SK-N-SH (cell line): ENCODE measurements around the gene GPR55. TPM values are rescaled to one million over a fixed set of nuclear protein-coding genes. Genes with fewer than 3 reads are reported as not detected.

ENCODE experiments used
- CTCF ChIA-PET: fragments of 300-600, 350-600 bp; formaldehyde crosslinking; extraction: SDS; loops from one replicate; lab custom pipeline; 2021; lab: Yijun Ruan, JAX
- POLR2A ChIA-PET: fragments of 350-600 bp; sonication (Branson Sonifier 250); formaldehyde crosslinking; extraction: SDS; loops from one replicate; lab custom pipeline; 2020; ENCODE audit warnings: antibody characterized with exemption, inconsistent platforms; lab: Yijun Ruan, JAX
- DNase-seq: peaks from one replicate; pipeline ENCODE4 v3.0.0; 2012
- H2AFZ ChIP-seq: fragments of 200-600 bp; sonication (generic); 2 replicates; pipeline ENCODE4 v1.8.1; 2016; ENCODE audit warnings: antibody characterized with exemption, mild to moderate bottlenecking, low read depth
- H3F3A ChIP-seq: fragments of 200-600 bp; sonication (generic); replicated peaks from 2 replicates; pipeline ENCODE3; 2016; ENCODE audit warnings: antibody characterized with exemption, mild to moderate bottlenecking; ENCODE audit not compliant: insufficient read depth
- H3K27ac ChIP-seq, 2 experiments: fragments of 200-500 bp in 1 of 2; fragments of 200-600 bp in 1 of 2; sonication (Bioruptor generic) in 1 of 2; sonication (generic), shearing (Covaris generic) in 1 of 2; 2 replicates each; pipeline versions ENCODE4 v1.5.1 to v1.6.1; 2014 to 2016; ENCODE audit warnings: low read depth in 2 of 2, inconsistent platforms in 1 of 2, low read length in 1 of 2, mild to moderate bottlenecking in 1 of 2, mixed read lengths in 1 of 2
- H3K27me3 ChIP-seq: fragments of 200-600 bp; sonication (generic), shearing (Covaris generic); 2 replicates; pipeline ENCODE4 v1.6.1; 2016; ENCODE audit warnings: mixed run types; ENCODE audit not compliant: insufficient read depth
- H3K36me3 ChIP-seq, 2 experiments: fragments of 200-500 bp in 1 of 2; fragments of 200-600 bp in 1 of 2; sonication (Bioruptor generic) in 1 of 2; sonication (generic) in 1 of 2; replicated peaks in 1 of 2; 2 replicates each; pipeline versions ENCODE3 to v1.5.1; 2014 to 2016; ENCODE audit warnings: low read length in 1 of 2, mild to moderate bottlenecking in 1 of 2; ENCODE audit not compliant: insufficient read depth in 2 of 2, control insufficient read depth in 1 of 2
- H3K4me1 ChIP-seq, 2 experiments: fragments of 200-500 bp in 1 of 2; fragments of 200-600 bp in 1 of 2; sonication (Bioruptor generic) in 1 of 2; sonication (generic), shearing (Covaris generic) in 1 of 2; 2 replicates each; pipeline versions ENCODE4 v1.5.1 to v1.6.1; 2014 to 2016; ENCODE audit warnings: low read depth in 1 of 2, low read length in 1 of 2, mixed run types in 1 of 2; ENCODE audit not compliant: insufficient read depth in 2 of 2, control insufficient read depth in 1 of 2
- H3K4me2 ChIP-seq: fragments of 200-600 bp; sonication (generic), shearing (Covaris generic); 2 replicates; pipeline ENCODE4 v1.6.1; 2017; ENCODE audit warnings: mixed run types
- H3K4me3 ChIP-seq, 2 experiments: fragments of 200-500 bp in 1 of 2; fragments of 200-600 bp in 1 of 2; sonication (Bioruptor generic) in 1 of 2; sonication (generic), shearing (Covaris generic) in 1 of 2; 2 replicates each; pipeline versions ENCODE4 v1.5.1 to v1.8.1; 2014 to 2016; ENCODE audit warnings: low read depth in 2 of 2, inconsistent platforms in 1 of 2, low read length in 1 of 2, mild to moderate bottlenecking in 1 of 2, mixed read lengths in 1 of 2, moderate library complexity in 1 of 2
- H3K79me2 ChIP-seq: fragments of 200-600 bp; sonication (generic); 2 replicates; pipeline ENCODE4 v1.8.1; 2017; ENCODE audit warnings: mild to moderate bottlenecking; ENCODE audit not compliant: insufficient read depth
- H3K9ac ChIP-seq: fragments of 200-600 bp; sonication (generic); 2 replicates; pipeline ENCODE4 v1.6.1; 2017; ENCODE audit warnings: mixed run types
- H3K9me2 ChIP-seq: fragments of 200-600 bp; sonication (generic); 2 replicates; pipeline ENCODE4 v1.6.1; 2017; ENCODE audit warnings: mixed run types
- H3K9me3 ChIP-seq: fragments of 200-600 bp; sonication (generic); 2 replicates; pipeline ENCODE4 v1.6.1; 2017; ENCODE audit warnings: mixed run types, mild to moderate bottlenecking, moderate library complexity
- H4K20me1 ChIP-seq: fragments of 200-600 bp; sonication (generic); 2 replicates; pipeline ENCODE4 v1.6.1; 2017; ENCODE audit warnings: mild to moderate bottlenecking, mixed run types; ENCODE audit not compliant: insufficient read depth
- CHD2 ChIP-seq: fragments of 150-350 bp; IDR thresholded peaks from 2 replicates; pipeline ENCODE4 v1.6.1; 2018; ENCODE audit warnings: low read length; ENCODE audit not compliant: partially characterized antibody
- EP300 ChIP-seq, 2 experiments: IDR thresholded peaks; 2 replicates each; pipeline versions ENCODE4 v1.4.0 to v1.6.1; 2012; ENCODE audit warnings: borderline replicate concordance in 1 of 2, low read depth in 1 of 2, low read length in 1 of 2
- EZH2phosphoT487 ChIP-seq: fragments of 200-600 bp; sonication (generic); IDR thresholded peaks from 2 replicates; pipeline ENCODE4 v1.6.1; 2017; ENCODE audit warnings: low read depth, mixed run types, mild to moderate bottlenecking, antibody characterized with exemption, moderate library complexity, borderline replicate concordance
- FOXJ3 ChIP-seq: sonication (generic); formaldehyde crosslinking; IDR thresholded peaks from 2 replicates; pipeline ENCODE4 v1.5.1; 2020; ENCODE audit warnings: mild to moderate bottlenecking, missing genetic modification reagents
- FOXM1 ChIP-seq: IDR thresholded peaks from 2 replicates; pipeline ENCODE4 v1.4.0; 2012; ENCODE audit warnings: low read depth, mild to moderate bottlenecking
- GATA2 ChIP-seq: sonication (generic); formaldehyde crosslinking; IDR thresholded peaks from 2 replicates; pipeline ENCODE4 v1.5.0; 2020; ENCODE audit warnings: mild to moderate bottlenecking, missing genetic modification reagents
- MXI1 ChIP-seq: IDR thresholded peaks from 2 replicates; pipeline ENCODE4 v1.6.1; 2012; ENCODE audit warnings: mild to moderate bottlenecking, low read depth, low read length, improper control_type of control experiment
- PBX3 ChIP-seq: IDR thresholded peaks from 2 replicates; pipeline ENCODE4; 2012
- RCOR1 ChIP-seq: fragments of 150-350 bp; IDR thresholded peaks from 2 replicates; pipeline ENCODE4 v1.6.1; 2017; ENCODE audit warnings: antibody characterized with exemption, low read length
- RFX5 ChIP-seq: IDR thresholded peaks from 2 replicates; pipeline ENCODE4 v1.6.1; 2012; ENCODE audit warnings: mild to moderate bottlenecking, improper control_type of control experiment, low read length
- SMC3 ChIP-seq: IDR thresholded peaks from 2 replicates; pipeline ENCODE4 v1.6.1; 2012; ENCODE audit warnings: low read depth, low read length, improper control_type of control experiment
- TAF1 ChIP-seq: IDR thresholded peaks from 2 replicates; pipeline ENCODE4 v1.6.1; 2012; ENCODE audit warnings: low read depth, mild to moderate bottlenecking, low read length, moderate library complexity, borderline replicate concordance
- TCF12 ChIP-seq: IDR thresholded peaks from 2 replicates; pipeline ENCODE4 v1.4.0; 2012
- ZBTB33 ChIP-seq: IDR thresholded peaks from 2 replicates; pipeline ENCODE4 v1.4.0; 2012; ENCODE audit warnings: low read depth, borderline replicate concordance
- WGBS: methylation state at CpG from one replicate; pipeline ENCODE4 v1.1.6; 2017; ENCODE audit warnings: low lambda C conversion rate; 5-methylcytosine and 5-hydroxymethylcytosine counted together
- polyA plus RNA-seq, 3 experiments: library from polyadenylated mRNA; depleted of rRNA; stranded (reverse); fragments of >200 nt; gene quantifications; 2 replicates each; pipeline ENCODE4 v1.2.3, GENCODE V29; 2012
- TF ChIP-seq, protein P1 (sequence below): fragments of 200-600 bp; sonication (generic); IDR thresholded peaks from 2 replicates; pipeline ENCODE4 v1.6.1; 2017; ENCODE audit warnings: antibody characterized with exemption, mild to moderate bottlenecking, moderate library complexity

The GPR55 gene
- polyA plus RNA-seq, 1 of the 3 experiments (the other 2 are of a cell fraction), result not detected

GRCh38 chr2:230868947-230869913 is 55.8 kb downstream of the GPR55 start:
- Histone ChIP-seq H3K9me3 (no peaks in the 10 kb centered on the region), H3K79me2 (no peaks in the 10 kb centered on the region), H3K9me2 (no peaks in the 10 kb centered on the region), H3K36me3 (no peaks in the 10 kb centered on the region), H3K4me1 (peaks cover 40 to 80% of the 10 kb centered on the region in 2 experiments), H3K27me3 (no peaks in the 10 kb centered on the region), H3K4me3 (no peak overlapping the region), H2AFZ (no peak overlapping the region), H4K20me1 (peaks cover 35% of the 10 kb centered on the region; the same call in 1 of the 2 replicates), H3K4me2 (no peak overlapping the region), H3F3A (peaks cover 9% of the 10 kb centered on the region), H3K27ac (peak overlapping the region in 1 of 2 experiments; percentile 99; a peak in 2 of 4 replicates), H3K9ac (no peak overlapping the region)
- ChIA-PET POLR2A (interaction anchor here (1.0 to 1.4 kb wide), 4 partner anchors 12 to 491 kb away, joined by 3 to 4 read pairs (median 4); no protein-coding TSS in a partner anchor), CTCF (interaction anchor here (0.8 to 7.9 kb wide), 8 partner anchors 10 to 183 kb away, joined by 3 to 58 read pairs (median 8); no protein-coding TSS in a partner anchor)
- peak; percentile 19; the same call in 1 of the 2 replicates for TF ChIP-seq MXI1
- peak; percentile 77; the same call in 1 of the 2 replicates for TF ChIP-seq FOXJ3
- peak; percentile 31; the same call in 1 of the 2 replicates for TF ChIP-seq RFX5
- TF ChIP-seq CHD2, result peak; percentile 97
- TF ChIP-seq, protein P1, sequence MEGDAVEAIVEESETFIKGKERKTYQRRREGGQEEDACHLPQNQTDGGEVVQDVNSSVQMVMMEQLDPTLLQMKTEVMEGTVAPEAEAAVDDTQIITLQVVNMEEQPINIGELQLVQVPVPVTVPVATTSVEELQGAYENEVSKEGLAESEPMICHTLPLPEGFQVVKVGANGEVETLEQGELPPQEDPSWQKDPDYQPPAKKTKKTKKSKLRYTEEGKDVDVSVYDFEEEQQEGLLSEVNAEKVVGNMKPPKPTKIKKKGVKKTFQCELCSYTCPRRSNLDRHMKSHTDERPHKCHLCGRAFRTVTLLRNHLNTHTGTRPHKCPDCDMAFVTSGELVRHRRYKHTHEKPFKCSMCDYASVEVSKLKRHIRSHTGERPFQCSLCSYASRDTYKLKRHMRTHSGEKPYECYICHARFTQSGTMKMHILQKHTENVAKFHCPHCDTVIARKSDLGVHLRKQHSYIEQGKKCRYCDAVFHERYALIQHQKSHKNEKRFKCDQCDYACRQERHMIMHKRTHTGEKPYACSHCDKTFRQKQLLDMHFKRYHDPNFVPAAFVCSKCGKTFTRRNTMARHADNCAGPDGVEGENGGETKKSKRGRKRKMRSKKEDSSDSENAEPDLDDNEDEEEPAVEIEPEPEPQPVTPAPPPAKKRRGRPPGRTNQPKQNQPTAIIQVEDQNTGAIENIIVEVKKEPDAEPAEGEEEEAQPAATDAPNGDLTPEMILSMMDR, result no peak
- peak in 1 of 2 experiments; percentile 85; a peak in 2 of 4 replicates for TF ChIP-seq EP300 (IDR thresholded peaks at IDR 0.05; ENCODE audit: borderline replicate concordance in 1 of 2, low read depth in 1 of 2, low read length in 1 of 2)
- peak; percentile 51; the same call in 1 of the 2 replicates for TF ChIP-seq RCOR1
- peak; percentile 94 for TF ChIP-seq GATA2 (CRISPR knock-in tag)
- no peak for TF ChIP-seq SMC3
- peak; percentile 77 for DNase-seq
- 73% methylated on average over 19 of the region's 19 CpGs for WGBS

DNA sequence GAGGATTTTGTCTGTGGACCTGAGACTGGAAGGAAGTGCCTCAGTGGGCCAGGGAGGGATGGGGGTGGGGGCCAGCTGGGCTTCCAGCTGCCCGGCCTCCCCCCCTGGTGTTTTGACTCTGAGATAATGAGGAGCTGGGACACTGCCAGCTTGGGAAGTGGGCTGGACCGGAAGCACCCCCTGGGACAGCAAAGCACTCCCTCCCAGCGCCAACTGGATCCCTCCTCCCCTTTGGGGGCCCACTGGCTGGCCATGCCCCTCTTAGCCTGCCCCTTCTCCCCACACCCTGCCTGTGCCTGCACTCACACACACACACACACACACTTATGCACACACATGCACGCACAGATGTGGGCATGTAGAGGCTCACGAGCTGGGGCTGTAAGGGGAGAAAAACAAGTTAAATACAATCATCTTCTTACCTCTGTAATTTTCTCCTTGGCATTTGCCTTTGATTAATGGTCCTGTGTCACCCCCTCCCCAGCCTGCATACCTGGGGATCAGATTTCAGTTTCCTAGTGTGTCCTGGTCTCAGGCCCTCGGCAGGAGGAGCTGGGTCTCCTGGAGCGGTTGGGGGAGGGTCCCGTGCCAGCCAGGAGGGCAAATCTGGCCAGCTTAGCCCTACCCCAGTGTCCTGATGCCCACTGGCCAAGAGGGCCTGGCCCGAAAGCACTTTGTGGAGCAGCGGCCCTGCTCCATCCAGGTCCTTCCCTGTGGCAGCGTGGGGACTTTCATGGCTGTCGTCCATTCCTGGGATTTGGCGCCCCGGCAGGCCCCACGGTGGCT is 56.7 kb downstream of the GPR55 start:
- POLR2A ChIA-PET, result interaction anchor here (0.6 to 1.4 kb wide), 4 partner anchors 13 to 492 kb away, joined by 3 to 4 read pairs (median 3); no protein-coding TSS in a partner anchor

More for the DNA sequence above, 56.7 kb downstream of the GPR55 start:
- Histone ChIP-seq H3K4me2 (no peak overlapping the region; the same call in 1 of the 2 replicates), H4K20me1 (peaks cover 35% of the 10 kb centered on the region; the same call in 1 of the 2 replicates), H3K36me3 (no peaks in the 10 kb centered on the region), H3F3A (peaks cover 9% of the 10 kb centered on the region), H3K9me2 (no peaks in the 10 kb centered on the region), H2AFZ (no peak overlapping the region), H3K9me3 (no peaks in the 10 kb centered on the region), H3K9ac (no peak overlapping the region), H3K4me1 (peaks cover 40 to 76% of the 10 kb centered on the region in 2 experiments), H3K79me2 (no peaks in the 10 kb centered on the region), H3K27me3 (no peaks in the 10 kb centered on the region), H3K4me3 (no peak overlapping the region; a peak in 1 of 4 replicates), H3K27ac (peak overlapping the region in 1 of 2 experiments; percentile 99; a peak in 2 of 4 replicates)
- peak; percentile 58 for DNase-seq
- CTCF ChIA-PET, result interaction anchor here (1.4 to 7.9 kb wide), 5 partner anchors 21 to 184 kb away, joined by 3 to 58 read pairs (median 15); no protein-coding TSS in a partner anchor
- TF ChIP-seq FOXM1 (no peak), CHD2 (no peak), FOXJ3 (no peak), ZBTB33 (no peak), EZH2phosphoT487 (no peak), TAF1 (no peak), SMC3 (no peak), PBX3 (no peak), RFX5 (no peak), TCF12 (no peak), EP300 (IDR thresholded peaks at IDR 0.05; ENCODE audit: borderline replicate concordance in 1 of 2, low read depth in 1 of 2, low read length in 1 of 2) (no peak)
- 78% methylated on average over 9 of the region's 15 CpGs for WGBS
